Mesodermal cell (in vitro differentiated cells): ENCODE measurements around the gene CCDC91.

Source experiments
- H3K27ac ChIP-seq: 2 replicates; pipeline ENCODE4 v1.7.0; 2013; ENCODE audit warnings: mild to moderate bottlenecking, low read depth, low read length, moderate library complexity; ENCODE audit not compliant: severe bottlenecking
- H3K36me3 ChIP-seq: 2 replicates; pipeline ENCODE4 v1.7.1; 2013; ENCODE audit warnings: mild to moderate bottlenecking, low read length, moderate library complexity; ENCODE audit not compliant: control insufficient read depth, insufficient read depth
- H3K4me1 ChIP-seq: one replicate; pipeline ENCODE4 v1.7.1; 2013; ENCODE audit warnings: mild to moderate bottlenecking, low read length; ENCODE audit not compliant: insufficient read depth, control insufficient read depth, poor library complexity, severe bottlenecking
- H3K4me3 ChIP-seq: 2 replicates; pipeline ENCODE4 v1.7.0; 2013; ENCODE audit warnings: low read length, control low read depth, mild to moderate bottlenecking; ENCODE audit not compliant: insufficient read depth, poor library complexity, severe bottlenecking; ENCODE audit errors: extremely low read depth
- H3K9me3 ChIP-seq: 2 replicates; pipeline ENCODE4 v1.7.1; 2013; ENCODE audit warnings: mild to moderate bottlenecking, low read length, moderate library complexity; ENCODE audit not compliant: control insufficient read depth
- WGBS, 2 experiments: methylation state at CpG; one replicate each; pipeline ENCODE4 v1.1.5; 2013; ENCODE audit warnings: missing lambda C conversion rate in 2 of 2; ENCODE audit not compliant: insufficient coverage in 2 of 2; 5-methylcytosine and 5-hydroxymethylcytosine counted together

Gene CCDC91

DNA sequence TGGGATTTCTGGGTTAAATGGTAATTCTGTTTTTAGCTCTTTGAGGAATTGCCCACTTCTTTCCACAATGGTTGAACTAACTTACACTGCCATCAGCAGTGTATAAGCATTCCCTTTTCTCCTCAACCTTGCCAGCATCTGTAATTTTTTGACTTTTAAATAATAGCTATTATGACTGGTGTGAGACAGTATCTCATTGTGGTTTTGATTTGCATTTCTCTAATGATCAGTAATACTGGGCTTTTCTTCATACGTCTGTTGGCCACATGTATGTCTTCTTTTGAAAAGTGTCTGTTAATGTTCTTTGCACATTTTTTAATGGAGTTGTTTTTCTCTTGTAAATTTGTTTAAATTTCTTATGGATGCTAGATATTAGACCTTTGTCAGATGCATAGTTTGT is 323.7 kb downstream of the CCDC91 start:
- Histone ChIP-seq H3K27ac (no peak overlapping the region), H3K4me3 (no peak overlapping the region), H3K36me3 (no peaks in the 10 kb centered on the region)

DNA sequence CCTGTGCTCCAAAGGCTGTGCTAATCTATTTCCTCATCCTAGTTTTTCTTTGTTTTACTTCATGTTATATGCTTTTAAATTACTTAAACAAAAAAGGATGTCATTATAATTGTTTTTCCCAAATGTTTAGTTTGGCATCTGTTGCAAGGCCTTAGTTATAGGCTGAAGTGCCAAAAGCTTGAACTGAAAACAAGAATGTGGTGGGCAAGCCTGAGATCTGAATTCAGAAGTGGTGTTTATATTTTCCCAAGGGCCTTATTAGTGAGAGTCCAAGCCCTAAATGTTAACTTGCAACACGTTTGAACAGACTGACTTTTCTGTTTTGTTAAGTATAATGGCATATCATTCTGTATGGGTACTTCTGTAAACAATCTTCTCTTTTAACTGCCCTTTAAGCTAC is 326.8 kb downstream of the CCDC91 start:
- WGBS, 2 experiments: no CpG with 5 or more reads among the region's 1 CpG
- Histone ChIP-seq H3K4me1 (no peaks in the 10 kb centered on the region), H3K4me3 (no peak overlapping the region), H3K27ac (no peak overlapping the region), H3K36me3 (no peaks in the 10 kb centered on the region), H3K9me3 (no peaks in the 10 kb centered on the region)

More for the DNA sequence above, 323.7 kb downstream of the CCDC91 start:
- Histone ChIP-seq H3K9me3 (no peaks in the 10 kb centered on the region), H3K4me1 (no peaks in the 10 kb centered on the region)
- 90% methylated on average over 1 of the region's 1 CpG; no CpG with 5 or more reads in 1 of the 2 experiments for WGBS, 2 experiments

DNA sequence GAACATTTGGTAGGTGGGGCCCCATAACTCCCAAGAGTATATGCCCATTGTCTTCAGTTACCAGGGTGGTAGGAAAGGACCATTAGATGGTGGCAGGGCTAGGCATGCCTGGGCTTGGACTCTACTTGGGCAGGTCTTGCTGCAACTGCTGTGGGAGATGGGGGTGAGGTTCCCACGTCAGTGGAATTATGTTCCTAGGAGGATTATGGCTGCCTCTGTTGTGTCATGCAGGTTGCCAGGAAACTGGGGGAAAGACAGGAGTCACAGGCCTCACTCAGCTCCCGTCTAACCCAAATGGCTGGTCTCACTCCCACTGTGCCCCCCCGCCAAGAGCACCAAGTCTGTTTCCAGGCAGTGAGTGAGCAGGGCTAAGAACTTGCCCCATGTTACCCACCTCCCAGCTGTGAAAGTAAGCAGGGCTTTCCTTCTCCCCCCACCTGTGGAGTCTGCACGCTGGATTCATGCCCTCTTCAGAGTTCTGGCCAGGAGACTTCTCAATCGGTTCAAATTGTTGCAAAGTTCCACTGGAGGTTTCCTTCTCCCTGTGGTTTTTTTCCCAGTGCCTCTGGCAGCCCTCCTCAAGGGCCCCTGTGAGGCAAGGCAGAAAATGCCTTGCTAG is 337.5 kb downstream of the CCDC91 start:
- no peaks in the 10 kb centered on the region for H3K36me3 ChIP-seq
- H3K4me3 ChIP-seq: no peak overlapping the region
- no peak overlapping the region for H3K27ac ChIP-seq
- no peaks in the 10 kb centered on the region for H3K4me1 ChIP-seq
- WGBS, 2 experiments: 80 to 100% methylated on average over 1 to 2 of the region's 5 CpGs
- no peaks in the 10 kb centered on the region for H3K9me3 ChIP-seq

- no peak overlapping the region for H3K4me3 ChIP-seq
- no peaks in the 10 kb centered on the region for H3K4me1 ChIP-seq
- no CpG with 5 or more reads among the region's 2 CpGs for WGBS, 2 experiments
- H3K9me3 ChIP-seq: no peaks in the 10 kb centered on the region
- no peak overlapping the region for H3K27ac ChIP-seq
- no peaks in the 10 kb centered on the region for H3K36me3 ChIP-seq
These were observed 345.0 kb downstream of the CCDC91 start for GRCh38 chr12:28535216-28535615.

- Histone ChIP-seq H3K36me3 (no peaks in the 10 kb centered on the region), H3K9me3 (no peaks in the 10 kb centered on the region), H3K4me3 (no peak overlapping the region), H3K27ac (no peak overlapping the region), H3K4me1 (no peaks in the 10 kb centered on the region)
- WGBS, 2 experiments: 100% methylated on average over 1 of the region's 2 CpGs; no CpG with 5 or more reads in 1 of the 2 experiments
These were observed 345.8 kb downstream of the CCDC91 start for GRCh38 chr12:28536088-28536487.

DNA sequence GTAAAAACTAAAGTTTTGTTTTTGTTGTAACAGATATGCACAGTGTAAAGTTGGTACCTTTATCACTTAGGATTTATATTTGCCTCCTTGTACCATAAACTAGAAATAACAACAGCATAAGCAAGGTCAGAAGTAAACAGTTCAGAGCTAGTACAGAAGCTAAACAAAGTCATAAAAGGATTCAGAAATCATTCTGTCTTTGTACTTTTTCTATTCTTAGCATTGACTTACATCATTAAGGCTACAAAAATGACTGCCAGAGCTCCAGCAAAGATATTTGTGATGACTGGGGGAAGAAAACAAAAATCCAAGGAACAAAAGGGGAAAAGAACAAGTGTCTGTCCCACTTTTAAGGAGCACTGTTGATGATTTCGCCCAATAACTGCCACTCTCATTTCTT is 347.2 kb downstream of the CCDC91 start:
- Histone ChIP-seq H3K4me3 (no peak overlapping the region), H3K4me1 (no peaks in the 10 kb centered on the region), H3K36me3 (no peaks in the 10 kb centered on the region), H3K9me3 (no peaks in the 10 kb centered on the region), H3K27ac (no peak overlapping the region)
- no CpG with 5 or more reads among the region's 1 CpG for WGBS, 2 experiments

DNA sequence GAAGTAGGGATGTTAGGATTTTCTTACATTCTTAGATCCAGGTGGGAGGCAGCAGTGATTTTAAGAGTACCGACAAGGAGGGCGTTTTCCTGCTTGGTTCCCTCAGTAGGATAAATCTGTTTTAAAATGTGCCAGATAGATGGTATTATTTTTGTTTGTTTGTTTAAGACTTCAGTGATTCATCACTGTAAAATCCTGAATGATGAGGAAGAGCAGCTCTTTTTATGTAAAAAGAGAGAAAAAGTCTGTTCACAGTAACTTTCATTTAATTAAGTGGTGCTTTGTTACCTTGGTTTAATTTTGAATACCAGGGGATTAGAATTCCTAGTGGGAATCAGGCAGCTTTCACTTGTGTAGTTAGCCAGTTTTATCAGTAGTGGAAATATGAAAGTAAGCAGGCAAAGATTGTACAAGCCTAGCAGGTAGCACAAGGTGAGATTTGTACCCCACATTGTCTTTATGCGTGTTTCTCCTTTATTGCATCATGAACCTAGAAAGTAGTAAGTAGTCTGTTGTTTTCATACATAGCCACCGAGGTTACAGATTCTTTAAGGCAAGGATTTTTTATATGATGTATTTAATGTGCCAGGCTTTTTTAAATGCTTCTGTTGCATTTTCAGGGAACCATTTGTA is 349.6 kb downstream of the CCDC91 start:
- Histone ChIP-seq H3K36me3 (no peaks in the 10 kb centered on the region), H3K27ac (no peak overlapping the region), H3K4me3 (no peak overlapping the region), H3K4me1 (no peaks in the 10 kb centered on the region), H3K9me3 (no peaks in the 10 kb centered on the region)
- WGBS, 2 experiments: 94% methylated on average over 2 to 4 of the region's 4 CpGs

DNA sequence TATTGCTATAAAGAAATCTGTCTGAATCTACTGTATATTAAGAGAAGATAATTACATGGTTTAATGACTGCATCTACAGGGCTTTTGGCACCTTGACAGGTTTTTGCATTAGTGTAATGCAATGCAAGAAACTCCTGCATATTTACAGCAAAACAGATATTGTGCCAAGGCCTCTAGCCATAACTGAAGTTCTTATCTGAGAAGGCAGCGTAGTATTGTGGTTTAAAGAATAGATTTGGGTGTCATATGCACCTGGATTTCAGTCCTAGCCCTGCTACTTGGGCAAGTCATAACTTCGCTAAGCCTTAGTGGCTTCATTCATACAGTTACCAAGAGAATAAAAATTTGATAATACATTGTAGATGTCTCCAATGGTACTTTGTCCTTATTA is 350.1 kb downstream of the CCDC91 start:
- no peaks in the 10 kb centered on the region for H3K9me3 ChIP-seq
- no peak overlapping the region for H3K27ac ChIP-seq
- no peak overlapping the region for H3K4me3 ChIP-seq
- no peaks in the 10 kb centered on the region for H3K36me3 ChIP-seq
- WGBS, 2 experiments: no CpG with 5 or more reads among the region's 2 CpGs
- H3K4me1 ChIP-seq: no peaks in the 10 kb centered on the region

GRCh38 chr12:28543021-28543890 is 353.0 kb downstream of the CCDC91 start:
- H3K4me3 ChIP-seq: no peak overlapping the region

GRCh38 chr12:28550757-28551704 is 360.8 kb downstream of the CCDC91 start:
- Histone ChIP-seq H3K36me3 (no peaks in the 10 kb centered on the region), H3K4me1 (peaks cover 8% of the 10 kb centered on the region), H3K9me3 (no peaks in the 10 kb centered on the region), H3K4me3 (no peak overlapping the region), H3K27ac (peak overlapping the region; percentile 83)
- 60% methylated on average over 1 of the region's 4 CpGs; no CpG with 5 or more reads in 1 of the 2 experiments for WGBS, 2 experiments

More at GRCh38 chr12:28543021-28543890, 353.0 kb downstream of the CCDC91 start:
- Histone ChIP-seq H3K27ac (no peak overlapping the region), H3K9me3 (no peaks in the 10 kb centered on the region), H3K4me1 (no peaks in the 10 kb centered on the region), H3K36me3 (no peaks in the 10 kb centered on the region)
- WGBS, 2 experiments: 88 to 96% methylated on average over 4 to 6 of the region's 10 CpGs
